CD4-positive, alpha-beta T cell (primary cell): ENCODE measurements around the gene TENM4. TPM values are rescaled to one million over a fixed set of nuclear protein-coding genes. Genes with fewer than 3 reads are reported as not detected.

Source experiments
- ATAC-seq: fragments of 200-7000 bp; cut with Tn5 transposase; one replicate; pipeline ENCODE4 v1.10.0; 2022; ENCODE audit warnings: mild to moderate bottlenecking; ENCODE audit not compliant: poor library complexity
- CTCF ChIA-PET: fragments of 350-600 bp; sonication (Branson Sonifier 250); formaldehyde crosslinking; loops from one replicate; lab custom pipeline; 2021; ENCODE audit warnings: antibody characterized with exemption, inconsistent platforms; lab: Charles Lee
- POLR2A ChIA-PET: fragments of 350-600 bp; sonication (Branson Sonifier 250); formaldehyde crosslinking; loops from one replicate; lab custom pipeline; 2021; ENCODE audit warnings: antibody characterized with exemption, inconsistent platforms; lab: Charles Lee
- DNase-seq, 14 experiments: peaks; one replicate each; pipeline ENCODE4 v3.0.0-alpha.2; 2013 to 2020; ENCODE audit warnings: mixed read lengths in 2 of 14
- H3K27ac ChIP-seq, 2 donors: one replicate each; pipeline versions ENCODE4 v1.5.1 to v1.7.0; 2013; ENCODE audit warnings: low read length in 2 of 2, low read depth in 1 of 2, mild to moderate bottlenecking in 1 of 2
- H3K27me3 ChIP-seq, 2 experiments: 1 replicate in 1 of 2; 2 replicates in 1 of 2; pipeline versions ENCODE4 v1.6.1 to v1.7.0; 2013; ENCODE audit warnings: low read length in 2 of 2, control low read depth in 1 of 2, mild to moderate bottlenecking in 1 of 2, moderate library complexity in 1 of 2; ENCODE audit not compliant: insufficient read depth in 2 of 2, control insufficient read depth in 1 of 2
- H3K36me3 ChIP-seq: one replicate; pipeline ENCODE4 v1.6.1; 2013; ENCODE audit warnings: low read length, control low read depth; ENCODE audit not compliant: insufficient read depth
- H3K4me1 ChIP-seq: one replicate; pipeline ENCODE4 v1.6.1; 2013; ENCODE audit warnings: low read length, control low read depth; ENCODE audit not compliant: insufficient read depth
- H3K4me3 ChIP-seq: one replicate; pipeline ENCODE4 v1.5.1; 2013; ENCODE audit warnings: mild to moderate bottlenecking, low read length, moderate library complexity
- H3K9me3 ChIP-seq, 2 experiments: 1 replicate in 1 of 2; 2 replicates in 1 of 2; pipeline versions ENCODE4 v1.6.1 to v1.7.0; 2013; ENCODE audit warnings: low read length in 2 of 2, mild to moderate bottlenecking in 2 of 2, control low read depth in 1 of 2, moderate library complexity in 1 of 2; ENCODE audit not compliant: control insufficient read depth in 1 of 2, insufficient read depth in 1 of 2
- H3K27ac Mint-ChIP-seq: one replicate; pipeline ENCODE4 v1.8.0; 2020; ENCODE audit warnings: mixed read lengths
- H3K27me3 Mint-ChIP-seq: one replicate; pipeline ENCODE4 v1.8.0; 2021; ENCODE audit warnings: mixed read lengths
- H3K36me3 Mint-ChIP-seq: one replicate; pipeline ENCODE4 v1.8.0; 2021; ENCODE audit warnings: low read depth, mixed read lengths
- H3K4me1 Mint-ChIP-seq: one replicate; pipeline ENCODE4 v1.8.0; 2021; ENCODE audit warnings: low read depth, mixed read lengths
- H3K4me3 Mint-ChIP-seq: one replicate; pipeline ENCODE4 v1.8.0; 2020; ENCODE audit warnings: mild to moderate bottlenecking, mixed read lengths
- H3K9me3 Mint-ChIP-seq: one replicate; pipeline ENCODE4 v1.8.0; 2020; ENCODE audit warnings: mixed read lengths
- intact Hi-C, 2 experiments: fragments of 100-400 bp; cut with DNase I in 1 of 2; cut with micrococcal nuclease in 1 of 2; formaldehyde crosslinking; loops; one replicate each; pipeline versions ENCODE4 v1.15.1 to v1.9.0; 2023 to 2025; cut with DNase I, micrococcal nuclease
- total RNA-seq, 174 experiments: library from RNA in 2 of 174; stranded (reverse) in 2 of 174; gene quantifications; one replicate each; pipeline ENCODE4 v1.2.3 and lab custom pipeline; 2021 to 2026
- TF ChIP-seq, protein P1 (sequence below): fragments of 200-600 bp; IDR thresholded peaks from one replicate; pipeline ENCODE4 v1.8.0; 2022; ENCODE audit warnings: antibody characterized with exemption, mild to moderate bottlenecking

The TENM4 gene
- total RNA-seq, 2 experiments from 2014 or later: 0.22 to 0.31 TPM

DNA sequence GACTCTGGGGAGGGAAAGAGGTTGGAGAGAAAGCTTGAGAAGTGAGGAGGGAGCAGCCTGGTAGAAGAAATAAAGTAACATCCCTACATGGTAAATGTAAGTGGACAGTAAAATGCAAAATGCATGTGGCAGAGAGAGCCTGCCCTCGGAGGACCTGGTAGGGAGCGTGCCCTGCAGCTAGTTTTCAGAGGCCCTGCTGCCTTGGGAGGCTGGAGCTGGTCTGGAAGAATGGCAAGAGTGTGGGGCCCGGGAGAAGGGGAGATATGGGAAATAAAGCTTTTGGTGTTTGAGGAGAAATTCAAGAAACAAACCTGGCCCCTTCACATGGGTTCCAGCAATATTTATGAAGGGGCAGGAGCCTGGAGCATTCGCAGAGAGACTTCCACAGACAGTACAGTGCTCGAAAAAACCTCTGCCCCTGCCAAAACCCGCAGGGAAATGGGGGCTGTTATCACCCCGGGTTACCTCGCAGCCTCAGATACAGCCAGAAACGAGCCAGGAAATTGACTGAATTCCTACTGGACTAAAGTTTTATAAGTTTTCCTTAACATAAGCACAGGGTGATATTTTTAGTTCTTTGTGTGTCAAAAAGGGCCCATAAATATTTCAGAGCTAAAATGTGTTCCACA, 363.0 kb downstream of the TENM4 start:
- ChIA-PET POLR2A (no interaction called here), CTCF (no interaction called here)
- Mint-ChIP-seq H3K36me3 (no peaks in the 10 kb centered on the region), H3K27ac (no peak overlapping the region), H3K4me1 (no peaks in the 10 kb centered on the region), H3K9me3 (no peaks in the 10 kb centered on the region), H3K4me3 (no peak overlapping the region), H3K27me3 (peaks cover 10% of the 10 kb centered on the region)
- H3K27ac ChIP-seq: no peak overlapping the region
- intact Hi-C loops: no loop called here
- H3K4me1 ChIP-seq: no peaks in the 10 kb centered on the region
- DNase-seq (no peak), ATAC-seq (no peak)
- no peaks in the 10 kb centered on the region for H3K9me3 ChIP-seq
- no peaks in the 10 kb centered on the region for H3K36me3 ChIP-seq
- H3K27me3 ChIP-seq: no peaks in the 10 kb centered on the region
- TF ChIP-seq, protein P1, sequence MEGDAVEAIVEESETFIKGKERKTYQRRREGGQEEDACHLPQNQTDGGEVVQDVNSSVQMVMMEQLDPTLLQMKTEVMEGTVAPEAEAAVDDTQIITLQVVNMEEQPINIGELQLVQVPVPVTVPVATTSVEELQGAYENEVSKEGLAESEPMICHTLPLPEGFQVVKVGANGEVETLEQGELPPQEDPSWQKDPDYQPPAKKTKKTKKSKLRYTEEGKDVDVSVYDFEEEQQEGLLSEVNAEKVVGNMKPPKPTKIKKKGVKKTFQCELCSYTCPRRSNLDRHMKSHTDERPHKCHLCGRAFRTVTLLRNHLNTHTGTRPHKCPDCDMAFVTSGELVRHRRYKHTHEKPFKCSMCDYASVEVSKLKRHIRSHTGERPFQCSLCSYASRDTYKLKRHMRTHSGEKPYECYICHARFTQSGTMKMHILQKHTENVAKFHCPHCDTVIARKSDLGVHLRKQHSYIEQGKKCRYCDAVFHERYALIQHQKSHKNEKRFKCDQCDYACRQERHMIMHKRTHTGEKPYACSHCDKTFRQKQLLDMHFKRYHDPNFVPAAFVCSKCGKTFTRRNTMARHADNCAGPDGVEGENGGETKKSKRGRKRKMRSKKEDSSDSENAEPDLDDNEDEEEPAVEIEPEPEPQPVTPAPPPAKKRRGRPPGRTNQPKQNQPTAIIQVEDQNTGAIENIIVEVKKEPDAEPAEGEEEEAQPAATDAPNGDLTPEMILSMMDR: no peak
- no peak overlapping the region for H3K4me3 ChIP-seq

DNA sequence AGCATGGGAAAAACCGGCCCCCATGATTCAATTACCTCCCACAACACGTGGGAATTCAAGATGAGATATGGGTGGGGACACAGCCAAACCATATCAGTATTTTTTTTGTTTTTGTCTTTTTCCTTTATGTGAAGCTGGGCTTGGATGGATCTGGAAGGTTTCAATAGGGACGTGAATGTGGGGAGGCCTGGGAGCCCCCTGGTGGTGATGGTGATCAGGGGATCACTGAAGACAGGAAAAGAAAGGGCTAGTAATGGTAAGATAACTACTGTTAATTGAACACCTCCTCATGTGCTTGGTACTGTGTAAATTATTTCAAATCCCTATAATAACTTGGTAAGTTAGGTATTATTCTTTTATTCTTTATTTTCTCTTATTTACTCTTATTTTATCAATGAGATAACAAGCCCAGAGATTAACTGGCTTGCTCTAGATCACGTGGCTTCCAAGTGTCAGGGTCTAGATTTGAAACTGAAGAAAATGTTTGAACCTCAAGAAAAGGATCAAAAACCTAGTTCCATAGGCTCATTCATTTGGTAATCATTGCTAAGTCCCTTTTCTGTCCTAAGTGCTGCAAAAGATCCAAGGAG, 364.2 kb downstream of the TENM4 start:
- H3K9me3 ChIP-seq: no peaks in the 10 kb centered on the region
- peak in 4 of 14 experiments; percentile 17 to 35 (median 22) for DNase-seq
- no peak overlapping the region for H3K4me3 ChIP-seq
- no peak for ATAC-seq
- H3K4me1 Mint-ChIP-seq: no peaks in the 10 kb centered on the region
- H3K4me3 Mint-ChIP-seq: no peak overlapping the region
- H3K27me3 ChIP-seq: no peaks in the 10 kb centered on the region
- no peak overlapping the region for H3K27ac Mint-ChIP-seq
- H3K36me3 Mint-ChIP-seq: no peaks in the 10 kb centered on the region
- H3K27ac ChIP-seq: no peak overlapping the region
- no peaks in the 10 kb centered on the region for H3K4me1 ChIP-seq
- H3K36me3 ChIP-seq: no peaks in the 10 kb centered on the region
- intact Hi-C loops: no loop called here
- POLR2A ChIA-PET: no interaction called here
- CTCF ChIA-PET: no interaction called here
- no peaks in the 10 kb centered on the region for H3K9me3 Mint-ChIP-seq
- peaks cover 10% of the 10 kb centered on the region for H3K27me3 Mint-ChIP-seq
- TF ChIP-seq, protein P1: no peak

DNA sequence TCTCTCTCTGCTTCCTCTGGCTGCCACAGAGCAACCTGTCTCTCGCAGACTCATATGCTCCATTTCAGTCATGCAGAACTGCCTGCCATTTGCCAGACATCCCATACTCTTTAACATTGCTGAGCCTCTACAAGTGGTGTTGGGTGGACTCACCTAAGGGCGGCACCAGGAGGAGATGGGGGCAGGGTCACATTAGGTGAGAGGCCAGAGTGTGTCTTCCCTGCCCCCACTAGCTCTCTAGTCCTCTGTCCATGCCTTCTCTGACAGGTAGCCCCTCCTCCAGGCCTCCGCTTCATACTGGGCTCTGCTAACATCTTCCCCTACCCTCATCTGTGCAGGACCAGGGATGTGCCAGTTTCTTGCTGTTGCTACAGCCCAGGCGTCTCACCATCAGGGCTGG, 366.3 kb downstream of the TENM4 start:
- DNase-seq: no peak
- H3K4me3 ChIP-seq: no peak overlapping the region
- peaks cover 10% of the 10 kb centered on the region for H3K27me3 Mint-ChIP-seq
- peaks cover 0 to 5% of the 10 kb centered on the region in 2 experiments for H3K9me3 ChIP-seq
- intact Hi-C loops: no loop called here
- CTCF ChIA-PET: no interaction called here
- POLR2A ChIA-PET: no interaction called here
- no peaks in the 10 kb centered on the region for H3K36me3 Mint-ChIP-seq
- no peak for ATAC-seq
- H3K4me3 Mint-ChIP-seq: no peak overlapping the region
- no peaks in the 10 kb centered on the region for H3K4me1 Mint-ChIP-seq
- no peaks in the 10 kb centered on the region for H3K4me1 ChIP-seq
- no peaks in the 10 kb centered on the region for H3K36me3 ChIP-seq
- TF ChIP-seq, protein P1: no peak
- no peak overlapping the region for H3K27ac Mint-ChIP-seq
- H3K27me3 ChIP-seq: no peaks in the 10 kb centered on the region
- no peaks in the 10 kb centered on the region for H3K9me3 Mint-ChIP-seq
- H3K27ac ChIP-seq: no peak overlapping the region
